Gastroesophageal sphincter (tissue), 4 donors: ENCODE measurements around the gene SLC6A9. TPM values are rescaled to one million over a fixed set of nuclear protein-coding genes. Genes with fewer than 3 reads are reported as not detected.

ENCODE experiments used
- ATAC-seq: fragments of 150-250 bp; one replicate; pipeline ENCODE4 v1.9.1; 2016; ENCODE audit warnings: mild to moderate bottlenecking, moderate library complexity
- H3K27ac ChIP-seq, 4 donors: fragments of 200-600 bp; sonication (generic) in 3 of 4; 1 replicate in 3 of 4; 2 replicates in 1 of 4; pipeline ENCODE4 v1.5.1; 2016 to 2019
- H3K27me3 ChIP-seq: fragments of 200-600 bp; sonication (generic); one replicate; pipeline ENCODE4 v1.5.1; 2019
- H3K36me3 ChIP-seq, 2 donors: fragments of 200-600 bp; sonication (generic); one replicate each; pipeline ENCODE4 v1.5.1; 2019; ENCODE audit warnings: control low read depth in 1 of 2
- H3K4me1 ChIP-seq, 3 donors: fragments of 200-600 bp; sonication (generic); 1 replicate in 2 of 3; 2 replicates in 1 of 3; pipeline ENCODE4 v1.5.1; 2016 to 2019; ENCODE audit warnings: control low read depth in 2 of 3
- H3K4me3 ChIP-seq, 2 donors: fragments of 200-600 bp; sonication (generic); one replicate each; pipeline ENCODE4 v1.5.1; 2019; ENCODE audit warnings: mild to moderate bottlenecking in 1 of 2, moderate library complexity in 1 of 2
- H3K9me3 ChIP-seq, 3 donors: fragments of 200-600 bp; sonication (generic); one replicate each; pipeline ENCODE4 v1.5.1; 2017 to 2019; ENCODE audit warnings: control low read depth in 2 of 3
- CTCF ChIP-seq, 4 experiments: fragments of 200-600 bp in 2 of 4; fragments of 450-650 bp in 2 of 4; sonication (generic) in 1 of 4; IDR thresholded peaks; one replicate each; pipeline ENCODE4 v1.5.1; 2017 to 2019; ENCODE audit warnings: antibody characterized with exemption in 4 of 4, mild to moderate bottlenecking in 2 of 4, moderate library complexity in 2 of 4
- EP300 ChIP-seq: sonication (generic); formaldehyde crosslinking; IDR thresholded peaks from one replicate; pipeline ENCODE4 v1.6.1; 2017; ENCODE audit warnings: antibody characterized with exemption, mild to moderate bottlenecking
- POLR2A ChIP-seq, 2 donors: fragments of 450-650 bp; IDR thresholded peaks; one replicate each; pipeline ENCODE4 v1.6.1; 2017; ENCODE audit warnings: antibody characterized with exemption in 2 of 2, mild to moderate bottlenecking in 2 of 2, moderate library complexity in 1 of 2
- POLR2AphosphoS5 ChIP-seq: sonication (generic); formaldehyde crosslinking; IDR thresholded peaks from one replicate; pipeline ENCODE4 v1.6.1; 2017; ENCODE audit warnings: antibody characterized with exemption
- WGBS, 2 donors: methylation state at CpG; one replicate each; pipeline ENCODE4 v1.1.5; 2018; ENCODE audit warnings: low coverage in 1 of 2; 5-methylcytosine and 5-hydroxymethylcytosine counted together
- total RNA-seq, 4 donors: library from RNA; depleted of rRNA; stranded (reverse); fragments of >200 nt; gene quantifications; one replicate each; pipeline ENCODE4 v1.1.0, GENCODE V29; 2016

The SLC6A9 gene
- total RNA-seq, 4 donors from 2014 or later = 1.8 to 14.2 (median 7.5) TPM

- no peak for ATAC-seq
- H3K27me3 ChIP-seq = no peaks in the 10 kb centered on the region
- H3K4me1 ChIP-seq = peaks cover 0 to 18% (median 4%) of the 10 kb centered on the region in 3 donors
- no peak overlapping the region for H3K4me3 ChIP-seq
- H3K36me3 ChIP-seq = peaks cover 0 to 42% of the 10 kb centered on the region in 2 donors
- 80 to 100% methylated on average over 1 to 2 of the region's 13 CpGs for WGBS, 2 donors
- H3K27ac ChIP-seq = no peak overlapping the region
- TF ChIP-seq EP300 (no peak), POLR2A (IDR thresholded peaks at IDR 0.05) (no peak), CTCF (IDR thresholded peaks at IDR 0.05) (no peak), POLR2AphosphoS5 (no peak)
- no peaks in the 10 kb centered on the region for H3K9me3 ChIP-seq
These were observed 11.8 kb downstream of the SLC6A9 start for GRCh38 chr1:44019466-44019948.

- peaks cover 0 to 25% of the 10 kb centered on the region in 2 donors for H3K36me3 ChIP-seq
- no peaks in the 10 kb centered on the region for H3K27me3 ChIP-seq
- no peak for TF ChIP-seq POLR2AphosphoS5
- TF ChIP-seq POLR2A (IDR thresholded peaks at IDR 0.05) = no peak
- TF ChIP-seq CTCF (IDR thresholded peaks at IDR 0.05) = no peak
- no peak for TF ChIP-seq EP300
- WGBS, 2 donors = 90% methylated on average over 13 of the region's 20 CpGs; no CpG with 5 or more reads in 1 of the 2 donors
- ATAC-seq = no peak
- no peak overlapping the region for H3K4me3 ChIP-seq
- no peak overlapping the region for H3K27ac ChIP-seq
- H3K4me1 ChIP-seq = peaks cover 0 to 20% (median 4%) of the 10 kb centered on the region in 3 donors
- H3K9me3 ChIP-seq = no peaks in the 10 kb centered on the region
These were observed 14.3 kb downstream of the SLC6A9 start for GRCh38 chr1:44016890-44017400.

GRCh38 chr1:44016041-44016889 lies 15.0 kb downstream of the SLC6A9 start:
- Histone ChIP-seq H3K4me3 (no peak overlapping the region), H3K9me3 (no peaks in the 10 kb centered on the region), H3K36me3 (peaks cover 0 to 21% of the 10 kb centered on the region in 2 donors), H3K4me1 (peaks cover 0 to 23% (median 4%) of the 10 kb centered on the region in 3 donors), H3K27ac (no peak overlapping the region), H3K27me3 (no peaks in the 10 kb centered on the region)
- 85 to 88% methylated on average over 3 to 11 of the region's 20 CpGs for WGBS, 2 donors
- ATAC-seq = no peak
- TF ChIP-seq EP300 (no peak), POLR2A (IDR thresholded peaks at IDR 0.05) (no peak), CTCF (IDR thresholded peaks at IDR 0.05) (no peak)

- Histone ChIP-seq H3K4me3 (no peak overlapping the region), H3K27ac (no peak overlapping the region), H3K36me3 (peaks cover 0 to 13% of the 10 kb centered on the region in 2 donors), H3K4me1 (peaks cover 0 to 26% (median 4%) of the 10 kb centered on the region in 3 donors), H3K27me3 (no peaks in the 10 kb centered on the region), H3K9me3 (no peaks in the 10 kb centered on the region)
- WGBS, 2 donors = 24% methylated on average over 2 of the region's 3 CpGs; no CpG with 5 or more reads in 1 of the 2 donors
- no peak for ATAC-seq
- TF ChIP-seq CTCF (IDR thresholded peaks at IDR 0.05) (no peak), POLR2AphosphoS5 (no peak), EP300 (no peak), POLR2A (IDR thresholded peaks at IDR 0.05) (no peak)
These were observed 16.1 kb downstream of the SLC6A9 start for GRCh38 chr1:44015206-44015605.
